Keratinocyte (primary cell): ENCODE measurements around the gene S100A10.

Experiments used
- EZH2 ChIP-seq: IDR thresholded peaks from one replicate; pipeline ENCODE4 v1.6.1; 2012; ENCODE audit warnings: inconsistent platforms, mild to moderate bottlenecking, low read length, moderate library complexity
- TF ChIP-seq, protein P1 (sequence below), 3 experiments: IDR thresholded peaks in 1 of 3; conservative IDR thresholded peaks in 1 of 3; optimal IDR thresholded peaks in 1 of 3; 2 replicates in 2 of 3; 3 replicates in 1 of 3; pipeline versions ENCODE3 to v1.5.1; 2011; ENCODE audit warnings: low read length in 3 of 3, mild to moderate bottlenecking in 3 of 3, moderate library complexity in 2 of 3, control low read depth in 1 of 3, inconsistent platforms in 1 of 3; ENCODE audit not compliant: insufficient read depth in 2 of 3; ENCODE audit errors: extremely low read depth in 1 of 3

DNA sequence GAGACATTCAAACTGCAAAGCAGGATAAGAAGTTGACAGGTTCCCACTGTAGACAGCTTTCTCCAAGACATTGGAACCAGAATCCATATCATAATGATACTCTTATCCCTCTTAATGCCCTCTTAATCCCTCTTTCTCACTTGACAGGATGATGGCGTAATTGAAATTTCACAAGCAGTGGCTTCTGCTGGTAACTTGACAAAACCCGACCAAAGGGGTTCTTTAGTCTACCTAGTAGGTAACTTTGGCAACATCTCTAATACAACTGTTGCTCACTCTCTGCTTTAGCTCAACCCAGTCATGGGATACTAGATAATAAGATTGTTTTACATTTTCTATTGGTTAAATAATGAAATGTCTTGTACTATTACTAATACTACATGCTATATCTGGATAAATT is 34.7 kb downstream of the S100A10 start:
- TF ChIP-seq, protein P1, sequence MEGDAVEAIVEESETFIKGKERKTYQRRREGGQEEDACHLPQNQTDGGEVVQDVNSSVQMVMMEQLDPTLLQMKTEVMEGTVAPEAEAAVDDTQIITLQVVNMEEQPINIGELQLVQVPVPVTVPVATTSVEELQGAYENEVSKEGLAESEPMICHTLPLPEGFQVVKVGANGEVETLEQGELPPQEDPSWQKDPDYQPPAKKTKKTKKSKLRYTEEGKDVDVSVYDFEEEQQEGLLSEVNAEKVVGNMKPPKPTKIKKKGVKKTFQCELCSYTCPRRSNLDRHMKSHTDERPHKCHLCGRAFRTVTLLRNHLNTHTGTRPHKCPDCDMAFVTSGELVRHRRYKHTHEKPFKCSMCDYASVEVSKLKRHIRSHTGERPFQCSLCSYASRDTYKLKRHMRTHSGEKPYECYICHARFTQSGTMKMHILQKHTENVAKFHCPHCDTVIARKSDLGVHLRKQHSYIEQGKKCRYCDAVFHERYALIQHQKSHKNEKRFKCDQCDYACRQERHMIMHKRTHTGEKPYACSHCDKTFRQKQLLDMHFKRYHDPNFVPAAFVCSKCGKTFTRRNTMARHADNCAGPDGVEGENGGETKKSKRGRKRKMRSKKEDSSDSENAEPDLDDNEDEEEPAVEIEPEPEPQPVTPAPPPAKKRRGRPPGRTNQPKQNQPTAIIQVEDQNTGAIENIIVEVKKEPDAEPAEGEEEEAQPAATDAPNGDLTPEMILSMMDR (optimal IDR thresholded peaks at IDR 0.05 in 1 of 3, IDR thresholded peaks at IDR 0.05 in 1 of 3, conservative IDR thresholded peaks at IDR 0.05 in 1 of 3; ENCODE audit: extremely low read depth in 1 of 3, insufficient read depth in 2 of 3, low read length in 3 of 3), result no peak
- no peak for TF ChIP-seq EZH2
